Endothelial cell of umbilical vein (primary cell): ENCODE data around the gene SEMA7A. TPM values are rescaled to one million over a fixed set of nuclear protein-coding genes. Genes with fewer than 3 reads are reported as not detected.

Experiments
- BruUV-seq: library from RNA; stranded (reverse); fragments of 400-500 nt; replicated peaks from 2 replicates; lab custom pipeline; 2021; lab: Mats Ljungman, UMichigan
- CTCF ChIA-PET: fragments of 300-600, 350-600 bp; sonication (Branson Sonifier 250); formaldehyde crosslinking; loops from one replicate; lab custom pipeline; 2021; ENCODE audit warnings: antibody characterized with exemption, inconsistent platforms; lab: Charles Lee
- POLR2A ChIA-PET: fragments of 300-600, 350-600 bp; sonication (Branson Sonifier 250); formaldehyde crosslinking; loops from one replicate; lab custom pipeline; 2021; ENCODE audit warnings: antibody characterized with exemption, inconsistent platforms; lab: Charles Lee
- DNase-seq: peaks from one replicate; pipeline ENCODE4 v3.0.0-alpha.2; 2011; ENCODE audit warnings: low read depth, low spot score
- FAIRE-seq: peaks from 2 replicates; lab custom pipeline; 2011; peaks lifted over from hg19 to GRCh38; lab: Jason Lieb, UNC
- H2AFZ ChIP-seq: 2 replicates; pipeline ENCODE4 v1.6.0; 2012; ENCODE audit warnings: low read depth, low read length, control low read depth, inconsistent platforms
- H3K27ac ChIP-seq: 2 replicates; pipeline ENCODE4 v1.5.1; 2011; ENCODE audit warnings: low read depth, mild to moderate bottlenecking, control low read depth, low read length, moderate library complexity; ENCODE audit not compliant: insufficient read depth
- H3K27me3 ChIP-seq, 2 experiments: 2 replicates each; pipeline versions ENCODE4 v1.6.0 to v1.6.1; 2011; ENCODE audit warnings: low read length in 2 of 2, mixed read lengths in 1 of 2; ENCODE audit not compliant: control insufficient read depth in 2 of 2, insufficient read depth in 2 of 2
- H3K36me3 ChIP-seq, 2 experiments: 2 replicates in 1 of 2; 3 replicates in 1 of 2; pipeline ENCODE4 v1.5.1; 2011; ENCODE audit warnings: low read length in 2 of 2, mild to moderate bottlenecking in 1 of 2, moderate library complexity in 1 of 2; ENCODE audit not compliant: control insufficient read depth in 2 of 2, insufficient read depth in 2 of 2; ENCODE audit errors: extremely low read depth in 1 of 2
- H3K4me1 ChIP-seq: 3 replicates; pipeline ENCODE4 v1.5.1; 2011; ENCODE audit warnings: mild to moderate bottlenecking, low read length; ENCODE audit not compliant: control insufficient read depth, insufficient read depth; ENCODE audit errors: extremely low read depth
- H3K4me2 ChIP-seq: 2 replicates; pipeline ENCODE4 v1.6.1; 2011; ENCODE audit warnings: low read length, control low read depth, mixed read lengths; ENCODE audit not compliant: insufficient read depth
- H3K4me3 ChIP-seq, 3 experiments: fragments of 200-600 bp in 1 of 3; sonication (generic), shearing (Covaris generic) in 1 of 3; replicated peaks in 1 of 3; 2 replicates each; pipeline ENCODE4 v1.5.1; 2011 to 2016; ENCODE audit warnings: control low read depth in 3 of 3, low read length in 3 of 3, mild to moderate bottlenecking in 2 of 3, inconsistent platforms in 1 of 3, low read depth in 1 of 3, moderate library complexity in 1 of 3; ENCODE audit not compliant: insufficient read depth in 1 of 3
- H3K79me2 ChIP-seq: 2 replicates; pipeline ENCODE4 v1.6.0; 2012; ENCODE audit warnings: low read length, inconsistent platforms; ENCODE audit not compliant: control insufficient read depth, insufficient read depth
- H3K9ac ChIP-seq: replicated peaks from 2 replicates; pipeline ENCODE3; 2011; ENCODE audit warnings: low read length, control low read depth; ENCODE audit not compliant: insufficient read depth; ENCODE audit errors: extremely low read depth
- H3K9me1 ChIP-seq: replicated peaks from 3 replicates; pipeline ENCODE4 v1.6.0; 2011; ENCODE audit warnings: mild to moderate bottlenecking, low read length; ENCODE audit not compliant: control insufficient read depth, insufficient read depth; ENCODE audit errors: extremely low read depth
- H3K9me3 ChIP-seq: replicated peaks from 2 replicates; pipeline ENCODE4 v1.5.1; 2012; ENCODE audit warnings: low read length, inconsistent platforms; ENCODE audit not compliant: control insufficient read depth, insufficient read depth
- H4K20me1 ChIP-seq: replicated peaks from 2 replicates; pipeline ENCODE3; 2011; ENCODE audit warnings: mild to moderate bottlenecking, low read length; ENCODE audit not compliant: control insufficient read depth, insufficient read depth; ENCODE audit errors: extremely low read depth
- EZH2 ChIP-seq: IDR thresholded peaks from 2 replicates; pipeline ENCODE4 v1.6.1; 2012; ENCODE audit warnings: borderline replicate concordance, low read depth, mild to moderate bottlenecking, moderate library complexity, low read length, inconsistent platforms; ENCODE audit not compliant: severe bottlenecking
- FOS ChIP-seq: IDR thresholded peaks from 2 replicates; pipeline ENCODE4 v1.6.1; 2011; ENCODE audit warnings: mild to moderate bottlenecking, low read length, moderate library complexity, borderline replicate concordance; ENCODE audit not compliant: insufficient read depth
- GATA2 ChIP-seq: IDR thresholded peaks from 2 replicates; pipeline ENCODE4 v1.7.0; 2011; ENCODE audit warnings: low read depth, mild to moderate bottlenecking, moderate library complexity, mixed read lengths, low read length; ENCODE audit not compliant: insufficient read length, insufficient read depth
- JUN ChIP-seq: IDR thresholded peaks from 2 replicates; pipeline ENCODE4 v1.6.1; 2011; ENCODE audit warnings: borderline replicate concordance, low read depth; ENCODE audit not compliant: insufficient read length, insufficient read depth
- MAX ChIP-seq: IDR thresholded peaks from 2 replicates; pipeline ENCODE4 v1.6.1; 2011; ENCODE audit not compliant: insufficient read depth, insufficient read length
- MYC ChIP-seq: IDR thresholded peaks from one replicate; pipeline ENCODE4 v1.6.1; 2011; ENCODE audit warnings: mild to moderate bottlenecking, low read depth, low read length
- POLR2A ChIP-seq: IDR thresholded peaks from 2 replicates; pipeline ENCODE4 v1.6.1; 2012; ENCODE audit warnings: low read depth, mild to moderate bottlenecking, control low read depth, low read length
- POLR2AphosphoS5 ChIP-seq: IDR thresholded peaks from 2 replicates; pipeline ENCODE4 v1.6.1; 2012; ENCODE audit warnings: low read depth, mild to moderate bottlenecking, control low read depth, low read length, moderate library complexity; ENCODE audit not compliant: insufficient read depth
- dilution Hi-C: fragments of 300-500 bp; cut with MboI; formaldehyde crosslinking; loops from one replicate; pipeline ENCODE4 v1.15.0; 2019; ENCODE audit warnings: low sequenced_read_pairs; ENCODE audit not compliant: extremely low pct_ligation_motif_present
- intact Hi-C: fragments of 100-400 bp; cut with micrococcal nuclease; formaldehyde crosslinking; loops from one replicate; pipeline ENCODE4 v1.10.0; 2022
- polyA plus RNA-seq, 4 experiments: library from polyadenylated mRNA; depleted of rRNA in 3 of 4; stranded (reverse) in 3 of 4; unstranded in 1 of 4; fragments of >200 nt; gene quantifications; 2 replicates each; pipeline versions ENCODE4 v1.2.1 to v1.2.3, GENCODE V29; 2011 to 2012; ENCODE audit warnings: missing spikeins in 1 of 4
- total RNA-seq: library from RNA; stranded (reverse); gene quantifications from 2 replicates; pipeline ENCODE4 v1.2.3, GENCODE V29; 2021
- TF ChIP-seq, protein P1 (sequence below), 2 donors: IDR thresholded peaks; 1 replicate in 1 of 2; 2 replicates in 1 of 2; pipeline ENCODE4 v1.5.1; 2011; ENCODE audit warnings: low read length in 2 of 2, mild to moderate bottlenecking in 2 of 2, moderate library complexity in 2 of 2, control low read depth in 1 of 2, inconsistent platforms in 1 of 2, low read depth in 1 of 2; ENCODE audit not compliant: insufficient read depth in 1 of 2; ENCODE audit errors: extremely low read depth in 1 of 2

SEMA7A gene
- total and polyA plus RNA-seq, 2 donors (not counting 3 experiments of a cell fraction or from before 2014, with no cell fraction given): 1.7 to 2.0 TPM

DNA sequence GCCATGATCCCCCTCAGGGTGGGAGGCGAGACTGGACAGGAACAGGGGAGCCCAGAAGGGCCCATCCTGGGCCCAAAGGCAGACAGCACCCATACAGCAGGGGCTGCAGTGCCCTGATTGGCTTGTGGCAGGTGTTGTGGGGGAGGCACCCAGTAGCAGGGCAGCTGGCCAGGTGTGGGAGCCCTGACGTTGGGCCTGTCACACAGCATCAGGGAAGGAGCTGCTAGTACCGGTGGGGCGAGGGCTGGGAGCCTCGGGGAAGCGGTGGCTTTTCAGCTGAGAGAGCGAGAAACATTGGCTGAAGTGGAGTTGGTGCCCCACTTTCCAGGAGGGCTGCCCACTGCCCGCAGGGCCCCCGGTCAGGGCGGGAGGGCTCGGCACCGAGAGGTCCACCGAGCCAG, 46.6 kb downstream of the SEMA7A start:
- no peaks in the 10 kb centered on the region for H3K79me2 ChIP-seq
- FAIRE-seq (no peak), DNase-seq (no peak)
- TF ChIP-seq JUN (no peak), MYC (no peak), POLR2A (no peak), FOS (no peak), EZH2 (no peak), MAX (no peak), POLR2AphosphoS5 (no peak), GATA2 (no peak)
- TF ChIP-seq, protein P1, sequence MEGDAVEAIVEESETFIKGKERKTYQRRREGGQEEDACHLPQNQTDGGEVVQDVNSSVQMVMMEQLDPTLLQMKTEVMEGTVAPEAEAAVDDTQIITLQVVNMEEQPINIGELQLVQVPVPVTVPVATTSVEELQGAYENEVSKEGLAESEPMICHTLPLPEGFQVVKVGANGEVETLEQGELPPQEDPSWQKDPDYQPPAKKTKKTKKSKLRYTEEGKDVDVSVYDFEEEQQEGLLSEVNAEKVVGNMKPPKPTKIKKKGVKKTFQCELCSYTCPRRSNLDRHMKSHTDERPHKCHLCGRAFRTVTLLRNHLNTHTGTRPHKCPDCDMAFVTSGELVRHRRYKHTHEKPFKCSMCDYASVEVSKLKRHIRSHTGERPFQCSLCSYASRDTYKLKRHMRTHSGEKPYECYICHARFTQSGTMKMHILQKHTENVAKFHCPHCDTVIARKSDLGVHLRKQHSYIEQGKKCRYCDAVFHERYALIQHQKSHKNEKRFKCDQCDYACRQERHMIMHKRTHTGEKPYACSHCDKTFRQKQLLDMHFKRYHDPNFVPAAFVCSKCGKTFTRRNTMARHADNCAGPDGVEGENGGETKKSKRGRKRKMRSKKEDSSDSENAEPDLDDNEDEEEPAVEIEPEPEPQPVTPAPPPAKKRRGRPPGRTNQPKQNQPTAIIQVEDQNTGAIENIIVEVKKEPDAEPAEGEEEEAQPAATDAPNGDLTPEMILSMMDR (IDR thresholded peaks at IDR 0.05; ENCODE audit: extremely low read depth in 1 of 2, insufficient read depth in 1 of 2, low read depth in 1 of 2, low read length in 2 of 2): no peak
- ChIA-PET POLR2A (no interaction called here), CTCF (interaction anchor here (13.9 kb wide), 1 partner anchor 53 kb away, joined by 313 read pairs; no protein-coding TSS in a partner anchor)
- no TSS peak for BruUV-seq
- H3K27ac ChIP-seq: no peak overlapping the region
- no peaks in the 10 kb centered on the region for H3K9me1 ChIP-seq
- H3K9ac ChIP-seq: no peak overlapping the region
- dilution Hi-C loops: no loop called here
- no peak overlapping the region for H2AFZ ChIP-seq
- no peaks in the 10 kb centered on the region for H3K9me3 ChIP-seq
- H3K4me1 ChIP-seq: peaks cover 28% of the 10 kb centered on the region
- no peaks in the 10 kb centered on the region for H3K36me3 ChIP-seq
- H4K20me1 ChIP-seq: no peaks in the 10 kb centered on the region
- H3K4me3 ChIP-seq: no peak overlapping the region
- H3K27me3 ChIP-seq: no peaks in the 10 kb centered on the region
- no peak overlapping the region for H3K4me2 ChIP-seq
- intact Hi-C loops: no loop called here
